T-helper 9 cell (primary cell): Measurements from ENCODE around the gene AIFM1.
"Not testable (repeated sequence)": the region's sequence is repeated elsewhere in the genome, so short reads cannot be mapped to it uniquely, and the experiment has no call there.

ENCODE experiments used
- DNase-seq: peaks from one replicate; pipeline ENCODE4 v3.0.0-alpha.2; 2020

AIFM1 gene

GRCh38 chrX:130118441-130119311 is 47.0 kb downstream of the AIFM1 start:
- DNase-seq, result no peak

- no peak for DNase-seq
Measured at GRCh38 chrX:130117166-130117565, 48.5 kb downstream of the AIFM1 start.

GRCh38 chrX:130115119-130115885 is 50.3 kb downstream of the AIFM1 start:
- DNase-seq, result not testable (repeated sequence)

GRCh38 chrX:130114141-130114588 is 51.5 kb downstream of the AIFM1 start:
- DNase-seq, result no peak

GRCh38 chrX:130111220-130112154 is 54.2 kb downstream of the AIFM1 start:
- no peak for DNase-seq

GRCh38 chrX:130110379-130111219 is 55.0 kb downstream of the AIFM1 start, which contains the start of gene ELF4:
TSS of gene ELF4 (minus strand) at chrX:130110497. CDS start at chrX:130081330, 29,167 bp downstream.
- peak; percentile 57 for DNase-seq

GRCh38 chrX:130109429-130110378 is 55.9 kb downstream of the AIFM1 start:
- DNase-seq, result no peak

GRCh38 chrX:130108647-130109428 is 56.8 kb downstream of the AIFM1 start:
- no peak for DNase-seq

GRCh38 chrX:130106071-130106470 is 59.6 kb downstream of the AIFM1 start:
- no peak for DNase-seq

GRCh38 chrX:130105244-130105643 is 60.4 kb downstream of the AIFM1 start:
- DNase-seq, result no peak

GRCh38 chrX:130103605-130104004 is 62.0 kb downstream of the AIFM1 start:
- no peak for DNase-seq

GRCh38 chrX:130100180-130100579 is 65.5 kb downstream of the AIFM1 start:
- DNase-seq, result no peak

GRCh38 chrX:130098210-130098552 is 67.5 kb downstream of the AIFM1 start:
- DNase-seq, result no peak

GRCh38 chrX:130097507-130098209 is 68.0 kb downstream of the AIFM1 start:
- DNase-seq, result no peak

- no peak for DNase-seq
Measured at GRCh38 chrX:130095249-130096030, 70.2 kb downstream of the AIFM1 start.

- no peak for DNase-seq
Measured at GRCh38 chrX:130094696-130095095, 70.9 kb downstream of the AIFM1 start.

- no peak for DNase-seq
Measured at GRCh38 chrX:130093271-130093670, 72.4 kb downstream of the AIFM1 start.

GRCh38 chrX:130091980-130092522 is 73.6 kb downstream of the AIFM1 start:
- peak; percentile 78 for DNase-seq
